ENCODE measurements around the gene SIRPB2. TPM values are rescaled to one million over a fixed set of nuclear protein-coding genes. Genes with fewer than 3 reads are reported as not detected.

The SIRPB2 gene
- total and polyA plus RNA-seq, 2 of the 8 experiments (the other 6 are each of a cell fraction or from before 2014, with no cell fraction given), result 0.28 TPM; not detected in 1

DNA sequence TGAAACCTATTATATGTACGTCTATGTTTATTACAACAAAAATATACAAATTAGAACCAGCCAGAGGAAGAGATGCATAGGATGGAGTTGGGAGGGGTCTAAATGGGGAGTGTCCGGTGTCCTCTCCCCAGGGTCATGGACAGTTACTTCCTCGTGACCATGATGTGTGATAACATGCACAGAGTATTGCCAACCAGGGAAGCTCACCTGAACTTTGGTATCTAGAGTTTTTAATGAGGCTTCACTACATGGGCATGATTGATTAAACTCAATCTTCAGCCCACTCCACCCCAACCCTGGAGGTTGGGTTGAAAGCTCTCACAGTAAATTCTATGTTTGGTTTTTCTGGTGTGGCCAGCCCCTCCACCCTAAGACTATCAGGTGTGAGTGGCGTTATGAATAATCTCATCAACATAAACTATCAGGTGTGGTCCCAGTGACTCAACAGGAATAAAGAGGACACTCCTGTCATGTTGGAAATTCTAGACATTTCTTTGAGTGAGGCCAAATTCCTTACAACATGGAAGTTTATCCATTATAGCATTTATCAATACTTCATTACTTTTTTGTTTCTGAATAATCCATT is 62.0 kb downstream of the SIRPB2 start:
- Histone ChIP-seq H3K36me3 (ENCODE audit: control insufficient read depth in 2 of 4, insufficient read depth in 4 of 4, low read length in 3 of 4) (peaks cover 0 to 10% (median 0%) of the 10 kb centered on the region in 4 experiments; a peak in 2 of 8 replicates), H3K4me2 (ENCODE audit: insufficient read depth in 1 of 2, low read depth in 2 of 2, low read length in 2 of 2) (no peak overlapping the region), H2AK5ac (ENCODE audit: low read depth, low read length) (no peak overlapping the region), H3K9ac (replicated peaks in 1 of 4; ENCODE audit: extremely low read depth in 1 of 4, low read depth in 3 of 4, low read length in 3 of 4) (no peak overlapping the region), H3K27ac (ENCODE audit: low read depth, low read length) (no peak overlapping the region), H2BK120ac (replicated peaks; ENCODE audit: low read depth, low read length) (peak overlapping the region; percentile 36), H3K4me1 (replicated peaks in 1 of 4; ENCODE audit: control insufficient read depth in 3 of 4, insufficient read depth in 4 of 4, low read length in 3 of 4) (peaks cover 7 to 21% (median 11%) of the 10 kb centered on the region in 4 experiments; a peak in 6 of 7 replicates), H3K79me2 (ENCODE audit: control insufficient read depth in 1 of 2, insufficient read depth in 2 of 2, low read length in 2 of 2) (no peaks in the 10 kb centered on the region), H3K4ac (replicated peaks; ENCODE audit: insufficient read length, low read depth, low read length) (no peak overlapping the region), H2BK15ac (ENCODE audit: low read length) (no peak overlapping the region), H3K18ac (ENCODE audit: extremely low read depth, low read length) (no peak overlapping the region), H3K23ac (ENCODE audit: insufficient read length) (no peak overlapping the region), H2BK20ac (ENCODE audit: low read length) (peak overlapping the region; percentile 72; the same call in 1 of the 2 replicates), H3K9me3 (ENCODE audit: insufficient read depth in 2 of 2, low read depth in 1 of 2, low read length in 1 of 2) (peaks cover 14 to 22% of the 10 kb centered on the region in 2 experiments), H4K5ac (ENCODE audit: insufficient read length, low read depth, low read length) (no peak overlapping the region), H4K8ac (ENCODE audit: extremely low read depth, insufficient read depth, low read length) (no peak overlapping the region), H4K20me1 (replicated peaks in 1 of 2; ENCODE audit: control insufficient read depth in 1 of 2, insufficient read depth in 2 of 2, low read length in 2 of 2) (no peaks in the 10 kb centered on the region), H3K56ac (replicated peaks; ENCODE audit: insufficient read length, low read depth, low read length) (no peak overlapping the region), H3K23me2 (ENCODE audit: low read depth, low read length) (no peaks in the 10 kb centered on the region), H4K91ac (replicated peaks; ENCODE audit: insufficient read length, low read length) (peak overlapping the region; percentile 8), H3K27me3 (replicated peaks in 1 of 4; ENCODE audit: control insufficient read depth in 3 of 4, extremely low read depth in 1 of 4, insufficient read depth in 3 of 4, low read length in 3 of 4) (no peaks in the 10 kb centered on the region), H2BK5ac (ENCODE audit: low read depth, low read length) (no peak overlapping the region), H3K79me1 (ENCODE audit: low read depth, low read length) (no peaks in the 10 kb centered on the region), H3K14ac (ENCODE audit: insufficient read length) (no peak overlapping the region), H3K4me3 (ENCODE audit: extremely low read depth in 1 of 4, insufficient read depth in 2 of 4, low read depth in 3 of 4, low read length in 4 of 4) (no peak overlapping the region), H2BK12ac (ENCODE audit: low read depth, low read length) (0 out of 2 replicates have a peak overlapping the region, but pooled peaks have one; percentile 6), H2AFZ (ENCODE audit: low read length) (no peak overlapping the region)
- ChIA-PET CTCF (ENCODE audit: partially characterized antibody) (interaction anchor here (1.1 to 1.5 kb wide), 2 partner anchors 9 to 36 kb away, joined by 3 to 7 read pairs; no protein-coding TSS in a partner anchor), POLR2A (ENCODE audit: partially characterized antibody) (no interaction called here)
- TF ChIP-seq ZNF274 (IDR thresholded peaks at IDR 0.05; ENCODE audit: borderline replicate concordance, extremely low read depth, low read length) (no peak), SIN3A (conservative IDR thresholded peaks at IDR 0.05 in 1 of 2, IDR thresholded peaks at IDR 0.05 in 1 of 2; ENCODE audit: low read depth in 1 of 2, low read length in 2 of 2) (no peak), GABPA (IDR thresholded peaks at IDR 0.05; ENCODE audit: borderline replicate concordance, insufficient read depth, low read length) (no peak), JUN (IDR thresholded peaks at IDR 0.05; ENCODE audit: low read depth, low read length) (no peak)
- TF ChIP-seq, protein P1, sequence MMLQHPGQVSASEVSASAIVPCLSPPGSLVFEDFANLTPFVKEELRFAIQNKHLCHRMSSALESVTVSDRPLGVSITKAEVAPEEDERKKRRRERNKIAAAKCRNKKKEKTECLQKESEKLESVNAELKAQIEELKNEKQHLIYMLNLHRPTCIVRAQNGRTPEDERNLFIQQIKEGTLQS (IDR thresholded peaks at IDR 0.05; ENCODE audit: insufficient read depth, low read depth, low read length), result no peak
- TF ChIP-seq, protein P2, sequence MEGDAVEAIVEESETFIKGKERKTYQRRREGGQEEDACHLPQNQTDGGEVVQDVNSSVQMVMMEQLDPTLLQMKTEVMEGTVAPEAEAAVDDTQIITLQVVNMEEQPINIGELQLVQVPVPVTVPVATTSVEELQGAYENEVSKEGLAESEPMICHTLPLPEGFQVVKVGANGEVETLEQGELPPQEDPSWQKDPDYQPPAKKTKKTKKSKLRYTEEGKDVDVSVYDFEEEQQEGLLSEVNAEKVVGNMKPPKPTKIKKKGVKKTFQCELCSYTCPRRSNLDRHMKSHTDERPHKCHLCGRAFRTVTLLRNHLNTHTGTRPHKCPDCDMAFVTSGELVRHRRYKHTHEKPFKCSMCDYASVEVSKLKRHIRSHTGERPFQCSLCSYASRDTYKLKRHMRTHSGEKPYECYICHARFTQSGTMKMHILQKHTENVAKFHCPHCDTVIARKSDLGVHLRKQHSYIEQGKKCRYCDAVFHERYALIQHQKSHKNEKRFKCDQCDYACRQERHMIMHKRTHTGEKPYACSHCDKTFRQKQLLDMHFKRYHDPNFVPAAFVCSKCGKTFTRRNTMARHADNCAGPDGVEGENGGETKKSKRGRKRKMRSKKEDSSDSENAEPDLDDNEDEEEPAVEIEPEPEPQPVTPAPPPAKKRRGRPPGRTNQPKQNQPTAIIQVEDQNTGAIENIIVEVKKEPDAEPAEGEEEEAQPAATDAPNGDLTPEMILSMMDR (IDR thresholded peaks at IDR 0.05; ENCODE audit: control extremely low read depth in 1 of 3, insufficient read depth in 1 of 3, low read depth in 1 of 3, low read length in 3 of 3), result no peak
- no peak for FAIRE-seq
- no peak for DNase-seq (ENCODE audit: low read depth in 1 of 2, low spot score in 2 of 2)
- 95% methylated on average over 4 of the region's 4 CpGs; no CpG with 5 or more reads in 1 of the 2 experiments for WGBS, 2 experiments (ENCODE audit: extremely low coverage in 1 of 2, insufficient coverage in 1 of 2, insufficient read length in 1 of 2, insufficient replicate concordance in 2 of 2, low coverage in 1 of 2, low lambda C conversion rate in 2 of 2, missing lambda C conversion rate in 1 of 2)

Measured in H1 (cell line).